ENCODE data around the gene LPP. TPM values are rescaled to one million over a fixed set of nuclear protein-coding genes. Genes with fewer than 3 reads are reported as not detected.
A peak's percentile ranks its signal among the peaks of the same experiment; 100 is the strongest.

LPP gene
- total and polyA plus RNA-seq, 4 donors, result 11.1 to 219 (median 66.5) TPM

DNA sequence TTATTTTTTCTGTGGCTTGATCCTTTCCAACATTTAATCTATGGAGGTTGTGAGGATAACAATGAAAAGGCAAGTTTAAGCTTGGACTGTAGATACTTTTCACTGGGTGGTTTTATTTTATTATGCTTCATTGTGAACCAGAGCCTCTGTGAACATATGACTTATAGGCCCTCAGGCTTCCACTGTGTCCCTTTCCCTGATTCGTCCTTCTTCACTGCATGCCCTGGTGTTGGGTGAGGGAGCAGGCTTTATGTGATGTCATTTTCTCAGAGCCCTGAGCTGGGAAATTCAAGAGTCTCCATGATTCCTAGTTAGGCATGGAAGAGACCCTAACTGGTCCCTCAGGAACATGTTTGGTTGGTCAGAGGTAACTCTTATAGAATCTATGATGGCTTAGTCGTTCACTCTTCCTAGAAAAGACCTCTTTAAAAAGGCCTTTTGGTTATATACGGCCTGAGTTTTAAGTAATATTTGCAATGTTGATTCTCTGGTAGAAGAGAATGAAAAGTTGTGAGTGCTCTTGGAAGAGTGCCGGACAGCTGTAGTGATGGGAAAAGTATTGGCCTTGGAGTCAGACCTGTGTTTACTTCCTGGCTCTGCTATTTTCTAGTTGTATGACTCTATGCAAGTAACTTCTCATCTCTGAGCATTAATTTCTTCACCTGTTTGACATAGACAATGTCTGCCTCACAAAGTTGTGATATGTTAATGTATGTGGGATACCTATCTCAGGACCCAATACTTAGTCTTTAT lies 168.4 kb downstream of the LPP start:
- Histone ChIP-seq H3K9ac (ENCODE audit: insufficient read depth in 1 of 2, low read length in 2 of 2) (no peak overlapping the region), H3K9me3 (ENCODE audit: control insufficient read depth in 4 of 4, insufficient read depth in 3 of 4, low read length in 3 of 4) (no peaks in the 10 kb centered on the region), H3K4me3 (no peak overlapping the region), H3K27ac (ENCODE audit: low read depth in 1 of 2, low read length in 1 of 2) (peak overlapping the region in 1 of 2 donors; percentile 1), H3K4me1 (ENCODE audit: control insufficient read depth in 5 of 5, insufficient read depth in 5 of 5, low read length in 5 of 5) (peaks cover 0 to 20% (median 0%) of the 10 kb centered on the region in 5 donors), H3K27me3 (ENCODE audit: control insufficient read depth in 3 of 3, insufficient read depth in 3 of 3, low read length in 2 of 3) (no peaks in the 10 kb centered on the region), H3K36me3 (ENCODE audit: control insufficient read depth in 4 of 4, insufficient read depth in 4 of 4, low read length in 4 of 4) (peaks cover under 1 to 4% (median 2%) of the 10 kb centered on the region in 4 donors)
- ATAC-seq (ENCODE audit: insufficient read depth, low FRiP score), result no peak
- no peak for DNase-seq
- 97% methylated on average over 4 of the region's 4 CpGs for WGBS, 2 donors
- TF ChIP-seq, protein P1, sequence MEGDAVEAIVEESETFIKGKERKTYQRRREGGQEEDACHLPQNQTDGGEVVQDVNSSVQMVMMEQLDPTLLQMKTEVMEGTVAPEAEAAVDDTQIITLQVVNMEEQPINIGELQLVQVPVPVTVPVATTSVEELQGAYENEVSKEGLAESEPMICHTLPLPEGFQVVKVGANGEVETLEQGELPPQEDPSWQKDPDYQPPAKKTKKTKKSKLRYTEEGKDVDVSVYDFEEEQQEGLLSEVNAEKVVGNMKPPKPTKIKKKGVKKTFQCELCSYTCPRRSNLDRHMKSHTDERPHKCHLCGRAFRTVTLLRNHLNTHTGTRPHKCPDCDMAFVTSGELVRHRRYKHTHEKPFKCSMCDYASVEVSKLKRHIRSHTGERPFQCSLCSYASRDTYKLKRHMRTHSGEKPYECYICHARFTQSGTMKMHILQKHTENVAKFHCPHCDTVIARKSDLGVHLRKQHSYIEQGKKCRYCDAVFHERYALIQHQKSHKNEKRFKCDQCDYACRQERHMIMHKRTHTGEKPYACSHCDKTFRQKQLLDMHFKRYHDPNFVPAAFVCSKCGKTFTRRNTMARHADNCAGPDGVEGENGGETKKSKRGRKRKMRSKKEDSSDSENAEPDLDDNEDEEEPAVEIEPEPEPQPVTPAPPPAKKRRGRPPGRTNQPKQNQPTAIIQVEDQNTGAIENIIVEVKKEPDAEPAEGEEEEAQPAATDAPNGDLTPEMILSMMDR (IDR thresholded peaks at IDR 0.05; ENCODE audit: control extremely low read depth, extremely low read depth), result no peak

DNA sequence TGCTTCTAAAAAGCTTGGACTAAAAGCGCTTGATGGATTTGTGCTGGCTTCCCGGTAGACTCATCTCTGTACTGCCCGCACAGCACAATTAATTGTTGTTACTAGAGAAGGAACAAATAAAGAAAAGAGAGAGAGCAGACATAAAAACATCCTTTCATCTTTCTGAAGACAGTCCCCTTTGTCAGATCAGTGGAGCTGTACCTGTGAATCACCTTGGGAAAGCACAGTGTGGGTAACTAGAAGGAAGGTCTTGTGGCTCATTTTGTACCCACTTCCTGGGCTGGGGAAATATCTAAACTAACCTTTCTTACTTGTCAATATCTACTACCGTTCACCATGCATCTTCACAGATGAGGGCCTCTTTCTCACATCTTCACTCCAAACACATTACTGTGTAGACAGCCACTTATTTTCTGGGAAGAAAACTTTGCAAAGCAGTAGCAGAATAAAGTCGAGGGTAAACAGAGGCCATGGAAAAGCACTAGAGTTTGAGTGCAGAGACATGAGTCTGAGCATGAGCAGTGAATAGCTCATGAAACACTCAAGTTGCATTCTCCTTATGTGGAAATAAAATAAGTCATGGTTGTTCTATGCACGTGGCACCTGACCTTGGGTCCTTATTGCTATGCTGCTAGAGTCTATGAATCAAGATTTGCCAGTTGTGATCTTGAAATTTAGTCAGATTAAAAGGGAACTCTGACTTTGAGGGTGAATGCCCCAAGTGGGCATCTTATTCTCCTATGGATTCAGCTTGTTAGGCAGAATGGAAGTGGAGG lies 169.3 kb downstream of the LPP start:
- Histone ChIP-seq H3K27me3 (ENCODE audit: control insufficient read depth in 3 of 3, insufficient read depth in 3 of 3, low read length in 2 of 3) (no peaks in the 10 kb centered on the region), H3K4me3 (no peak overlapping the region), H3K36me3 (ENCODE audit: control insufficient read depth in 4 of 4, insufficient read depth in 4 of 4, low read length in 4 of 4) (peaks cover 1 to 7% (median 4%) of the 10 kb centered on the region in 4 donors), H3K9ac (ENCODE audit: insufficient read depth in 1 of 2, low read length in 2 of 2) (no peak overlapping the region), H3K9me3 (ENCODE audit: control insufficient read depth in 4 of 4, insufficient read depth in 3 of 4, low read length in 3 of 4) (peaks cover 0 to 3% (median 0%) of the 10 kb centered on the region in 4 donors), H3K4me1 (ENCODE audit: control insufficient read depth in 5 of 5, insufficient read depth in 5 of 5, low read length in 5 of 5) (peaks cover 0 to 15% (median 0%) of the 10 kb centered on the region in 5 donors), H3K27ac (ENCODE audit: low read depth in 1 of 2, low read length in 1 of 2) (peak overlapping the region in 1 of 2 donors; percentile 33)
- ATAC-seq (ENCODE audit: insufficient read depth, low FRiP score), result no peak
- TF ChIP-seq, protein P1 (IDR thresholded peaks at IDR 0.05; ENCODE audit: control extremely low read depth, extremely low read depth), result no peak
- DNase-seq, result no peak
- 84 to 91% methylated on average over 6 of the region's 6 CpGs for WGBS, 2 donors

GRCh38 chr3:188326111-188326510 lies 172.2 kb downstream of the LPP start:
- Histone ChIP-seq H3K27ac (ENCODE audit: low read depth in 1 of 2, low read length in 1 of 2) (peak overlapping the region in 1 of 2 donors; percentile 79), H3K4me1 (ENCODE audit: control insufficient read depth in 5 of 5, insufficient read depth in 5 of 5, low read length in 5 of 5) (peaks cover 0 to 23% (median 0%) of the 10 kb centered on the region in 5 donors), H3K27me3 (ENCODE audit: control insufficient read depth in 3 of 3, insufficient read depth in 3 of 3, low read length in 2 of 3) (no peaks in the 10 kb centered on the region), H3K36me3 (ENCODE audit: control insufficient read depth in 4 of 4, insufficient read depth in 4 of 4, low read length in 4 of 4) (peaks cover 1 to 7% (median 4%) of the 10 kb centered on the region in 4 donors), H3K9me3 (ENCODE audit: control insufficient read depth in 4 of 4, insufficient read depth in 3 of 4, low read length in 3 of 4) (peaks cover 0 to 3% (median 0%) of the 10 kb centered on the region in 4 donors), H3K4me3 (no peak overlapping the region), H3K9ac (ENCODE audit: insufficient read depth in 1 of 2, low read length in 2 of 2) (no peak overlapping the region)
- 87 to 89% methylated on average over 9 of the region's 9 CpGs for WGBS, 2 donors
- DNase-seq, result peak in 2 of 3 donors; percentile 46 to 49
- TF ChIP-seq, protein P1 (IDR thresholded peaks at IDR 0.05; ENCODE audit: control extremely low read depth, extremely low read depth), result no peak
- no peak for ATAC-seq (ENCODE audit: insufficient read depth, low FRiP score)
